Endodermal cell (in vitro differentiated cells): Measurements from ENCODE around the gene RIMS4. TPM values are rescaled to one million over a fixed set of nuclear protein-coding genes. Genes with fewer than 3 reads are reported as not detected.
A peak's percentile ranks its signal among the peaks of the same experiment; 100 is the strongest.

ENCODE experiments used
- DNase-seq: peaks from one replicate; pipeline ENCODE4 v3.0.0-alpha.2; 2017
- H3K27ac ChIP-seq: 2 replicates; pipeline ENCODE4 v1.5.1; 2013; ENCODE audit warnings: mild to moderate bottlenecking, low read depth, low read length, moderate library complexity
- H3K27me3 ChIP-seq: 2 replicates; pipeline ENCODE4 v1.6.1; 2013; ENCODE audit warnings: mild to moderate bottlenecking, low read length, moderate library complexity; ENCODE audit not compliant: insufficient read depth, control insufficient read depth, poor library complexity, severe bottlenecking
- H3K36me3 ChIP-seq: 2 replicates; pipeline ENCODE4 v1.7.0; 2013; ENCODE audit warnings: mild to moderate bottlenecking, low read length, moderate library complexity; ENCODE audit not compliant: control insufficient read depth, insufficient read depth
- H3K4me1 ChIP-seq: one replicate; pipeline ENCODE4 v1.7.0; 2013; ENCODE audit warnings: low read length; ENCODE audit not compliant: control insufficient read depth, insufficient read depth
- H3K4me3 ChIP-seq: 2 replicates; pipeline ENCODE4 v1.5.1; 2013; ENCODE audit warnings: mild to moderate bottlenecking, low read length, moderate library complexity
- H3K9ac ChIP-seq: 2 replicates; pipeline ENCODE4 v1.6.1; 2013; ENCODE audit warnings: mild to moderate bottlenecking, low read length, moderate library complexity; ENCODE audit not compliant: poor library complexity, severe bottlenecking; ENCODE audit errors: extremely low read depth
- H3K9me3 ChIP-seq: 2 replicates; pipeline ENCODE4 v1.6.1; 2013; ENCODE audit warnings: mild to moderate bottlenecking, low read length, moderate library complexity; ENCODE audit not compliant: control insufficient read depth
- H3K27ac Mint-ChIP-seq: 2 replicates; pipeline ENCODE4 v1.8.0; 2020; ENCODE audit warnings: mixed read lengths
- H3K27me3 Mint-ChIP-seq: 2 replicates; pipeline ENCODE4 v1.8.0; 2021; ENCODE audit warnings: mild to moderate bottlenecking, mixed read lengths; ENCODE audit not compliant: insufficient read depth
- H3K36me3 Mint-ChIP-seq: 2 replicates; pipeline ENCODE4 v1.8.0; 2020; ENCODE audit warnings: low read depth, mixed read lengths
- H3K4me1 Mint-ChIP-seq: 2 replicates; pipeline ENCODE4 v1.8.0; 2020; ENCODE audit warnings: mixed read lengths
- H3K4me3 Mint-ChIP-seq: 2 replicates; pipeline ENCODE4 v1.8.0; 2020; ENCODE audit warnings: mild to moderate bottlenecking, moderate library complexity, mixed read lengths
- H3K9me3 Mint-ChIP-seq: 2 replicates; pipeline ENCODE4 v1.8.0; 2020; ENCODE audit warnings: mild to moderate bottlenecking, mixed read lengths
- WGBS, 2 experiments: methylation state at CpG; one replicate each; pipeline versions ENCODE4 v1.1.5 to v1.1.7; 2013; ENCODE audit warnings: missing lambda C conversion rate in 2 of 2, mixed read lengths in 1 of 2; ENCODE audit not compliant: insufficient coverage in 1 of 2, insufficient read length in 1 of 2; 5-methylcytosine and 5-hydroxymethylcytosine counted together
- total RNA-seq, 2 donors: library from RNA; stranded (reverse); fragmentation: NEBNext Ultra II Directional in 1 of 2; extraction: Animal tissue kit (Norgen Biotek cat#: 25700) in 1 of 2; gene quantifications; 2 replicates in 1 of 2; 3 replicates in 1 of 2; pipeline ENCODE4 v1.2.1, GENCODE V29; 2021
- TF ChIP-seq, protein P1 (sequence below): fragments of 200-600 bp; sonication (generic); conservative IDR thresholded peaks from 2 replicates; pipeline ENCODE4 v1.5.0; 2021; ENCODE audit warnings: antibody characterized with exemption, mild to moderate bottlenecking

The RIMS4 gene
- total RNA-seq, 2 donors from 2014 or later, result 4.3 to 13.0 TPM

DNA sequence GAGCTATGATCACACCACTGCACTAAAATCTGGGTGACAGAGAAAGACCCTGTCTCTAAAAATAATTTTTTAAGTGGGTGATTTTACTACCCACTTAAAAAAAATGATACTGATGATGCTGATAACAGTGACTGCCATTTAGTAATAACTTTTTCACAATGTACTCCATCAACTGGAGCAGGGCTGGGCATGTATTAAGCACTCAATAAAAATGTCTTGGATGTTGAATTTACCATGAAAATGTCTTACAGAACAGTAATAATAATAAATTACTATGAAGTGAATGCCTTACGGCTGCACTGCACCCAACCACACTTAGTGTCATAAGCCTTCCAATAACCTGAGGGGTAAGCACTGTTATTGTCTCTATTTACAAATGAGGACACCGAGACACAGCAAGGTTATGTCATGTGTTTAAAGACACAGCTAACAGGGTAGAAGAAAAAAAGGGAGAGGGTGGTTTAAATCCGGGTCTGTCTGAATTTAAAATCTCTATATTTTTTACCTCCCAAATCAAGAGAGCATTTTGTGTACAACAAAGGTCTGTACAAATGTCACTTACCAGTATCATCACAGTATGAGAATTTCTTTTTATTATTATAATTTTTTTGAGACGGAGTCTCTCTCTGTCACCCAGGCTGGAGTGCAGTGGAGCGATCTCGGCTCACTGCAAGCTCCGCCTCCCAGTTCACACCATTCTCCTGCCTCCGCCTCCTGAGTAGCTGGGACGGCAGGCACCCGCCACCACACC lies 21.5 kb downstream of the RIMS4 start:
- Histone ChIP-seq H3K4me3 (no peak overlapping the region), H3K36me3 (no peaks in the 10 kb centered on the region), H3K27ac (no peak overlapping the region), H3K9me3 (no peaks in the 10 kb centered on the region), H3K27me3 (no peaks in the 10 kb centered on the region), H3K4me1 (no peaks in the 10 kb centered on the region), H3K9ac (no peak overlapping the region)
- H3K9me3 Mint-ChIP-seq, result no peaks in the 10 kb centered on the region
- H3K4me1 Mint-ChIP-seq, result peaks cover 5% of the 10 kb centered on the region
- DNase-seq, result no peak
- H3K27me3 Mint-ChIP-seq, result no peaks in the 10 kb centered on the region
- no peak overlapping the region for H3K4me3 Mint-ChIP-seq
- WGBS, 2 experiments, result 88 to 92% methylated on average over 3 to 9 of the region's 10 CpGs
- no peak overlapping the region for H3K27ac Mint-ChIP-seq
- TF ChIP-seq, protein P1, sequence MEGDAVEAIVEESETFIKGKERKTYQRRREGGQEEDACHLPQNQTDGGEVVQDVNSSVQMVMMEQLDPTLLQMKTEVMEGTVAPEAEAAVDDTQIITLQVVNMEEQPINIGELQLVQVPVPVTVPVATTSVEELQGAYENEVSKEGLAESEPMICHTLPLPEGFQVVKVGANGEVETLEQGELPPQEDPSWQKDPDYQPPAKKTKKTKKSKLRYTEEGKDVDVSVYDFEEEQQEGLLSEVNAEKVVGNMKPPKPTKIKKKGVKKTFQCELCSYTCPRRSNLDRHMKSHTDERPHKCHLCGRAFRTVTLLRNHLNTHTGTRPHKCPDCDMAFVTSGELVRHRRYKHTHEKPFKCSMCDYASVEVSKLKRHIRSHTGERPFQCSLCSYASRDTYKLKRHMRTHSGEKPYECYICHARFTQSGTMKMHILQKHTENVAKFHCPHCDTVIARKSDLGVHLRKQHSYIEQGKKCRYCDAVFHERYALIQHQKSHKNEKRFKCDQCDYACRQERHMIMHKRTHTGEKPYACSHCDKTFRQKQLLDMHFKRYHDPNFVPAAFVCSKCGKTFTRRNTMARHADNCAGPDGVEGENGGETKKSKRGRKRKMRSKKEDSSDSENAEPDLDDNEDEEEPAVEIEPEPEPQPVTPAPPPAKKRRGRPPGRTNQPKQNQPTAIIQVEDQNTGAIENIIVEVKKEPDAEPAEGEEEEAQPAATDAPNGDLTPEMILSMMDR, result no peak
- no peaks in the 10 kb centered on the region for H3K36me3 Mint-ChIP-seq

DNA sequence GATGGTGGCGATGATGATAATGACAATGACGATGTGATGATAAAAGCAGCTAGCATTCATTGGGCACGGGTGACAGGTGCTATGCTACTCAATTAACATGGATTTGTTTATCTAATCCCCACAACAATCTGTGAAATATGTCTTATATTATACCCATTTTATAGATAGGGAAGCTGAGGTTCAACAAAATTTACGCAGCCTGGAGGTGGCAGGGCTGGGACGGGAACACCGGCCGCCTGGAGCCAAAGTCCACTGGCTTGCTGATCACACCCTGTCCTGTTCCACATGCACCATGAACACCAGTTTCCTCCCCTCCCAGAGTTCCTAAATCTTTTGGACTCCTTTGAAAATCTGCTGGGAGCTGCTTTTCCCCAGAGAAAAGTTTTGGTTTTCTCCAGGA lies 23.0 kb downstream of the RIMS4 start:
- Mint-ChIP-seq H3K27me3 (no peaks in the 10 kb centered on the region), H3K4me1 (peaks cover 5% of the 10 kb centered on the region), H3K9me3 (no peaks in the 10 kb centered on the region), H3K4me3 (no peak overlapping the region), H3K27ac (no peak overlapping the region), H3K36me3 (no peaks in the 10 kb centered on the region)
- Histone ChIP-seq H3K4me1 (no peaks in the 10 kb centered on the region), H3K9ac (no peak overlapping the region), H3K4me3 (no peak overlapping the region), H3K27me3 (no peaks in the 10 kb centered on the region), H3K27ac (no peak overlapping the region), H3K9me3 (no peaks in the 10 kb centered on the region), H3K36me3 (no peaks in the 10 kb centered on the region)
- TF ChIP-seq, protein P1, result no peak
- 95% methylated on average over 7 of the region's 7 CpGs; no CpG with 5 or more reads in 1 of the 2 experiments for WGBS, 2 experiments
- no peak for DNase-seq

DNA sequence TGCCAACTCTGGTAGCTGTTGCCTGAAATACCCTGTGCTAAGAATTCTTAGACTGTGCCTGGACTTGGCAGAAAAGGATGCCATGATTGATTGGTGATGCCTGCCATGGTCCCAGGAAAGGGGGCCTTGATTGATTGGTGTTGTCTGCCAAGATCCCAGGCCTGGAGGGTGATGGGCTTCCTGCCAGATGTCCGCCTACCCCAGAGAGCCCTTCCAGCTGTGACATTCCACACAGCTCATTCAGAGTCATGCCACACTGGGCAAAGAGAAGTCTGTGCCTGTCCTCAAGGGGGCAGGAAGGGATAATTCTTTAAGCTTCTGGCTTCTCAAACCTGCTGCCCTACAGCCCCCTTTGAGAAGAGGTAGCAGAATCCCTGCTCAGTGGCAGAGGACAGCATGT lies 24.6 kb downstream of the RIMS4 start:
- TF ChIP-seq, protein P1, result peak; percentile 62
- no peak overlapping the region for H3K27ac Mint-ChIP-seq
- DNase-seq, result peak; percentile 90
- Histone ChIP-seq H3K27ac (no peak overlapping the region), H3K27me3 (no peaks in the 10 kb centered on the region), H3K9ac (no peak overlapping the region), H3K4me1 (no peaks in the 10 kb centered on the region), H3K4me3 (no peak overlapping the region), H3K9me3 (no peaks in the 10 kb centered on the region), H3K36me3 (no peaks in the 10 kb centered on the region)
- H3K9me3 Mint-ChIP-seq, result no peaks in the 10 kb centered on the region
- no peaks in the 10 kb centered on the region for H3K36me3 Mint-ChIP-seq
- no peaks in the 10 kb centered on the region for H3K27me3 Mint-ChIP-seq
- 33 to 63% methylated on average over 1 of the region's 1 CpG for WGBS, 2 experiments
- no peak overlapping the region for H3K4me3 Mint-ChIP-seq
- peaks cover 5% of the 10 kb centered on the region for H3K4me1 Mint-ChIP-seq
